Measurements from ENCODE around the gene DCLK2. TPM values are rescaled to one million over a fixed set of nuclear protein-coding genes. Genes with fewer than 3 reads are reported as not detected.

The DCLK2 gene
- total and polyA plus RNA-seq, 11 donors: 6.4 to 38.4 (median 15.4) TPM

GRCh38 chr4:150206954-150207353 is 128.7 kb downstream of the DCLK2 start:
- Histone ChIP-seq H3K27me3 (no peaks in the 10 kb centered on the region), H3K4me1 (peaks cover 0 to 40% (median 16%) of the 10 kb centered on the region in 12 donors), H3K36me3 (no peaks in the 10 kb centered on the region), H3K9me3 (no peaks in the 10 kb centered on the region), H3K4me3 (no peak overlapping the region), H3K27ac (peak overlapping the region in 1 of 12 donors; percentile 16)
- ATAC-seq: no peak
- intact Hi-C loops (cut with DNase I): loop anchor here in 6 of 10 donors (5.0 to 10.0 kb wide), 4 partner anchors 122 to 132 kb away; partner anchors contain the start of gene DCLK2 (in 3 of the 6)
- no peak for DNase-seq
- TF ChIP-seq POLR2A (IDR thresholded peaks at IDR 0.05) (no peak), CTCF (IDR thresholded peaks at IDR 0.05) (no peak)
- WGBS, 4 donors: 20 to 40% (median 32%) methylated on average over 4 of the region's 4 CpGs

- H3K27me3 ChIP-seq: no peaks in the 10 kb centered on the region
- H3K4me3 ChIP-seq: no peak overlapping the region
- DNase-seq: no peak
- intact Hi-C loops (cut with DNase I): loop anchor here in 9 of 10 donors (2.0 to 10.0 kb wide), 6 partner anchors 123 to 197 kb away; partner anchors contain the start of gene DCLK2 (in 4 of the 9)
- ATAC-seq: no peak
- 91 to 94% (median 93%) methylated on average over 2 of the region's 2 CpGs for WGBS, 4 donors
- no peaks in the 10 kb centered on the region for H3K9me3 ChIP-seq
- no peaks in the 10 kb centered on the region for H3K36me3 ChIP-seq
- H3K27ac ChIP-seq: no peak overlapping the region
- H3K4me1 ChIP-seq: peaks cover 0 to 48% (median 18%) of the 10 kb centered on the region in 12 donors
- TF ChIP-seq POLR2A (IDR thresholded peaks at IDR 0.05): no peak
- no peak for TF ChIP-seq CTCF (IDR thresholded peaks at IDR 0.05)
Observed at GRCh38 chr4:150207871-150208270, 129.6 kb downstream of the DCLK2 start.

GRCh38 chr4:150209140-150209829 is 131.0 kb downstream of the DCLK2 start:
- H3K4me3 ChIP-seq: no peak overlapping the region
- no peak overlapping the region for H3K27ac ChIP-seq
- H3K27me3 ChIP-seq: no peaks in the 10 kb centered on the region
- DNase-seq (peak; percentile 63 to 75 (median 68)), ATAC-seq (peak; percentile 71 to 84 (median 79))
- WGBS, 4 donors: 70 to 81% (median 77%) methylated on average over 6 of the region's 6 CpGs
- TF ChIP-seq POLR2A (IDR thresholded peaks at IDR 0.05): no peak
- TF ChIP-seq CTCF (IDR thresholded peaks at IDR 0.05): peak; percentile 41 to 74 (median 64)
- H3K36me3 ChIP-seq: no peaks in the 10 kb centered on the region
- H3K4me1 ChIP-seq: peaks cover 0 to 54% (median 18%) of the 10 kb centered on the region in 12 donors
- intact Hi-C loops (cut with DNase I): loop anchor here in 9 of 10 donors (1.0 to 10.0 kb wide), 7 partner anchors 124 to 199 kb away; partner anchors contain the start of gene DCLK2 (in 4 of the 9)
- H3K9me3 ChIP-seq: no peaks in the 10 kb centered on the region

GRCh38 chr4:150211016-150211415 is 132.8 kb downstream of the DCLK2 start:
- peak in 1 of 4 donors; percentile 25 for ATAC-seq
- Histone ChIP-seq H3K27ac (no peak overlapping the region), H3K36me3 (no peaks in the 10 kb centered on the region), H3K4me1 (peaks cover 0 to 60% (median 18%) of the 10 kb centered on the region in 12 donors), H3K9me3 (no peaks in the 10 kb centered on the region), H3K4me3 (no peak overlapping the region), H3K27me3 (no peaks in the 10 kb centered on the region)
- TF ChIP-seq POLR2A (IDR thresholded peaks at IDR 0.05): no peak
- no peak for TF ChIP-seq CTCF (IDR thresholded peaks at IDR 0.05)
- intact Hi-C loops (cut with DNase I): loop anchor here in 6 of 10 donors (2.0 to 10.0 kb wide), 4 partner anchors 132 to 204 kb away; partner anchors contain the start of gene DCLK2 (in 3 of the 6)
- DNase-seq: no peak
- WGBS, 4 donors: 77 to 84% (median 81%) methylated on average over 6 of the region's 6 CpGs
